H1 (cell line): ENCODE results near the gene GPLD1. TPM values are rescaled to one million over a fixed set of nuclear protein-coding genes. Genes with fewer than 3 reads are reported as not detected.
"Not testable (repeated sequence)": the region's sequence is repeated elsewhere in the genome, so short reads cannot be mapped to it uniquely, and the experiment has no call there.

Experiments
- CTCF ChIA-PET: fragments of 300-600 bp; sonication (Branson Sonifier 250); formaldehyde crosslinking; loops from one replicate; lab custom pipeline; 2021; ENCODE audit not compliant: partially characterized antibody; lab: Charles Lee
- POLR2A ChIA-PET: fragments of 300-600 bp; sonication (Branson Sonifier 250); formaldehyde crosslinking; loops from one replicate; lab custom pipeline; 2021; ENCODE audit warnings: inconsistent platforms; ENCODE audit not compliant: partially characterized antibody; lab: Charles Lee
- DNase-seq, 2 experiments: peaks; one replicate each; pipeline versions ENCODE4 v3.0.0 to v3.0.0-alpha.2; 2010 to 2022; ENCODE audit warnings: low spot score in 2 of 2, low read depth in 1 of 2, mixed read lengths in 1 of 2
- FAIRE-seq: peaks from 2 replicates; lab custom pipeline; 2011; peaks lifted over from hg19 to GRCh38; lab: Jason Lieb, UNC
- H2AFZ ChIP-seq: 2 replicates; pipeline ENCODE4 v1.8.1; 2012; ENCODE audit warnings: low read length, inconsistent platforms
- H2AK5ac ChIP-seq: 2 replicates; pipeline ENCODE4 v1.6.1; 2013; ENCODE audit warnings: low read depth, low read length
- H2BK120ac ChIP-seq: replicated peaks from 2 replicates; pipeline ENCODE3; 2013; ENCODE audit warnings: low read depth, low read length, inconsistent platforms
- H2BK12ac ChIP-seq: 2 replicates; pipeline ENCODE4 v1.6.1; 2013; ENCODE audit warnings: low read depth, low read length
- H2BK15ac ChIP-seq: 2 replicates; pipeline ENCODE4 v1.6.1; 2013; ENCODE audit warnings: low read length
- H2BK20ac ChIP-seq: 2 replicates; pipeline ENCODE4 v1.6.1; 2013; ENCODE audit warnings: low read length
- H2BK5ac ChIP-seq: 2 replicates; pipeline ENCODE4 v1.6.1; 2013; ENCODE audit warnings: low read depth, low read length
- H3K14ac ChIP-seq: 2 replicates; pipeline ENCODE4 v1.6.1; 2013; ENCODE audit warnings: inconsistent platforms; ENCODE audit not compliant: insufficient read length
- H3K18ac ChIP-seq: 2 replicates; pipeline ENCODE4 v1.6.1; 2013; ENCODE audit warnings: low read length; ENCODE audit errors: extremely low read depth
- H3K23ac ChIP-seq: 2 replicates; pipeline ENCODE4 v1.6.1; 2013; ENCODE audit warnings: inconsistent platforms; ENCODE audit not compliant: insufficient read length
- H3K23me2 ChIP-seq: 2 replicates; pipeline ENCODE4 v1.6.1; 2013; ENCODE audit warnings: low read depth, low read length
- H3K27ac ChIP-seq: 2 replicates; pipeline ENCODE4 v1.6.1; 2011; ENCODE audit warnings: low read depth, low read length, inconsistent platforms
- H3K27me3 ChIP-seq, 4 experiments: replicated peaks in 1 of 4; 1 replicate in 1 of 4; 2 replicates in 3 of 4; pipeline versions ENCODE4 v1.6.1 to v1.8.1; 2011 to 2013; ENCODE audit warnings: low read length in 3 of 4, mild to moderate bottlenecking in 3 of 4, inconsistent platforms in 2 of 4, mixed read lengths in 2 of 4, moderate library complexity in 1 of 4; ENCODE audit not compliant: control insufficient read depth in 3 of 4, insufficient read depth in 3 of 4; ENCODE audit errors: extremely low read depth in 1 of 4
- H3K36me3 ChIP-seq, 4 experiments: 2 replicates each; pipeline versions ENCODE4 v1.6.1 to v1.8.1; 2011 to 2013; ENCODE audit warnings: mild to moderate bottlenecking in 4 of 4, low read length in 3 of 4, moderate library complexity in 2 of 4, control low read depth in 1 of 4, inconsistent platforms in 1 of 4; ENCODE audit not compliant: insufficient read depth in 4 of 4, control insufficient read depth in 2 of 4
- H3K4ac ChIP-seq: replicated peaks from 2 replicates; pipeline ENCODE3; 2013; ENCODE audit warnings: low read length, low read depth, mixed read lengths, inconsistent platforms; ENCODE audit not compliant: insufficient read length
- H3K4me1 ChIP-seq, 4 experiments: replicated peaks in 1 of 4; 1 replicate in 1 of 4; 2 replicates in 3 of 4; pipeline versions ENCODE4 v1.6.1 to v1.8.1; 2011 to 2013; ENCODE audit warnings: low read length in 3 of 4, inconsistent platforms in 2 of 4, mixed read lengths in 1 of 4; ENCODE audit not compliant: insufficient read depth in 4 of 4, control insufficient read depth in 3 of 4
- H3K4me2 ChIP-seq, 2 experiments: 2 replicates each; pipeline versions ENCODE4 v1.6.1 to v1.8.1; 2011 to 2013; ENCODE audit warnings: low read depth in 2 of 2, low read length in 2 of 2, control low read depth in 1 of 2, inconsistent platforms in 1 of 2, mild to moderate bottlenecking in 1 of 2; ENCODE audit not compliant: insufficient read depth in 1 of 2
- H3K4me3 ChIP-seq, 4 experiments: fragments of 200-600, 300-600 bp in 1 of 4; sonication (generic), shearing (Covaris generic), sonication (Bioruptor Twin) in 1 of 4; 2 replicates each; pipeline versions ENCODE4 v1.5.1 to v1.8.1; 2011 to 2016; ENCODE audit warnings: low read length in 4 of 4, low read depth in 3 of 4, control low read depth in 2 of 4, inconsistent platforms in 2 of 4, mild to moderate bottlenecking in 2 of 4, mixed read lengths in 1 of 4, moderate library complexity in 1 of 4; ENCODE audit not compliant: insufficient read depth in 2 of 4; ENCODE audit errors: extremely low read depth in 1 of 4
- H3K56ac ChIP-seq: replicated peaks from 2 replicates; pipeline ENCODE3; 2013; ENCODE audit warnings: low read depth, mild to moderate bottlenecking, mixed read lengths, low read length, inconsistent platforms; ENCODE audit not compliant: insufficient read length
- H3K79me1 ChIP-seq: 2 replicates; pipeline ENCODE4 v1.6.1; 2013; ENCODE audit warnings: low read depth, low read length, control low read depth
- H3K79me2 ChIP-seq, 2 experiments: 2 replicates each; pipeline versions ENCODE4 v1.6.1 to v1.8.1; 2012 to 2013; ENCODE audit warnings: low read length in 2 of 2, mild to moderate bottlenecking in 2 of 2, inconsistent platforms in 1 of 2; ENCODE audit not compliant: insufficient read depth in 2 of 2, control insufficient read depth in 1 of 2
- H3K9ac ChIP-seq, 4 experiments: replicated peaks in 1 of 4; 1 replicate in 1 of 4; 2 replicates in 3 of 4; pipeline versions ENCODE4 v1.6.1 to v1.8.1; 2011 to 2013; ENCODE audit warnings: low read depth in 3 of 4, low read length in 3 of 4, control low read depth in 2 of 4, mild to moderate bottlenecking in 2 of 4, moderate library complexity in 2 of 4, inconsistent platforms in 1 of 4; ENCODE audit errors: extremely low read depth in 1 of 4
- H3K9me3 ChIP-seq, 2 experiments: 2 replicates each; pipeline versions ENCODE4 v1.6.1 to v1.8.1; 2012 to 2013; ENCODE audit warnings: mild to moderate bottlenecking in 2 of 2, moderate library complexity in 2 of 2, control low read depth in 1 of 2, inconsistent platforms in 1 of 2, low read depth in 1 of 2, low read length in 1 of 2, mixed read lengths in 1 of 2; ENCODE audit not compliant: insufficient read depth in 2 of 2
- H4K20me1 ChIP-seq, 2 experiments: replicated peaks in 1 of 2; 2 replicates each; pipeline versions ENCODE3 to v1.8.1; 2011 to 2013; ENCODE audit warnings: inconsistent platforms in 2 of 2, low read length in 2 of 2, mild to moderate bottlenecking in 1 of 2; ENCODE audit not compliant: insufficient read depth in 2 of 2, control insufficient read depth in 1 of 2
- H4K5ac ChIP-seq: 2 replicates; pipeline ENCODE4 v1.6.1; 2013; ENCODE audit warnings: low read length, low read depth, mixed read lengths, inconsistent platforms; ENCODE audit not compliant: insufficient read length
- H4K8ac ChIP-seq: 2 replicates; pipeline ENCODE4 v1.8.0; 2013; ENCODE audit warnings: mild to moderate bottlenecking, moderate library complexity, low read length, inconsistent platforms; ENCODE audit not compliant: insufficient read depth; ENCODE audit errors: extremely low read depth
- H4K91ac ChIP-seq: replicated peaks from 2 replicates; pipeline ENCODE3; 2013; ENCODE audit warnings: low read length, mixed read lengths, inconsistent platforms; ENCODE audit not compliant: insufficient read length
- CBX8 ChIP-seq: fragments of 300-800, 300-1000 bp; sonication (generic); IDR thresholded peaks from 2 replicates; pipeline ENCODE4 v1.7.1; 2016; ENCODE audit warnings: low read depth, low read length, borderline replicate concordance
- HDAC2 ChIP-seq, 2 experiments: fragments of 300-600 bp in 1 of 2; sonication (generic) in 1 of 2; IDR thresholded peaks; 2 replicates each; pipeline ENCODE4 v1.6.1; 2011 to 2012; ENCODE audit warnings: low read depth in 2 of 2, low read length in 2 of 2, mild to moderate bottlenecking in 2 of 2, moderate library complexity in 2 of 2, borderline replicate concordance in 1 of 2, inconsistent platforms in 1 of 2
- KDM1A ChIP-seq: fragments of 200-600, 300-600 bp; sonication (generic); IDR thresholded peaks from 2 replicates; pipeline ENCODE4 v1.7.1; 2016; ENCODE audit warnings: mild to moderate bottlenecking, low read length, borderline replicate concordance
- NANOG ChIP-seq: IDR thresholded peaks from 2 replicates; pipeline ENCODE4 v1.6.1; 2011; ENCODE audit warnings: low read length, low read depth, mild to moderate bottlenecking, inconsistent platforms; ENCODE audit not compliant: insufficient read depth, poor library complexity, severe bottlenecking
- WGBS, 2 experiments: shearing (Covaris generic) in 1 of 2; methylation state at CpG; one replicate each; pipeline versions ENCODE4 v1.1.6 to v1.1.7; 2013 to 2015; ENCODE audit warnings: low lambda C conversion rate in 2 of 2, mixed read lengths in 2 of 2, inconsistent platforms in 1 of 2, low coverage in 1 of 2, missing lambda C conversion rate in 1 of 2; ENCODE audit not compliant: insufficient replicate concordance in 2 of 2, insufficient coverage in 1 of 2, insufficient read length in 1 of 2; ENCODE audit errors: extremely low coverage in 1 of 2, missing lambda C conversion rate in 1 of 2; 5-methylcytosine and 5-hydroxymethylcytosine counted together
- polyA plus RNA-seq, 7 experiments: library from polyadenylated mRNA; depleted of rRNA in 3 of 7; stranded (reverse) in 5 of 7; unstranded in 2 of 7; fragments of >200 nt in 5 of 7; fragments of 200-250 nt in 2 of 7; gene quantifications; 1 replicate in 5 of 7; 2 replicates in 1 of 7; 4 replicates in 1 of 7; pipeline versions ENCODE4 v1.2.1 to v1.2.3, GENCODE V29; 2011 to 2013; ENCODE audit warnings: missing spikeins in 2 of 7, mixed read lengths in 2 of 7
- total RNA-seq: library from RNA; stranded (reverse); fragmentation: NEBNext Ultra II Directional; extraction: Animal tissue kit (Norgen Biotek cat#: 25700); gene quantifications from 2 replicates; pipeline ENCODE4 v1.2.1, GENCODE V29; 2021

Gene GPLD1
- total and polyA plus RNA-seq, 2 of the 8 experiments (the other 6 are each of a cell fraction or from before 2014, with no cell fraction given), result 3.7 to 5.3 TPM

DNA sequence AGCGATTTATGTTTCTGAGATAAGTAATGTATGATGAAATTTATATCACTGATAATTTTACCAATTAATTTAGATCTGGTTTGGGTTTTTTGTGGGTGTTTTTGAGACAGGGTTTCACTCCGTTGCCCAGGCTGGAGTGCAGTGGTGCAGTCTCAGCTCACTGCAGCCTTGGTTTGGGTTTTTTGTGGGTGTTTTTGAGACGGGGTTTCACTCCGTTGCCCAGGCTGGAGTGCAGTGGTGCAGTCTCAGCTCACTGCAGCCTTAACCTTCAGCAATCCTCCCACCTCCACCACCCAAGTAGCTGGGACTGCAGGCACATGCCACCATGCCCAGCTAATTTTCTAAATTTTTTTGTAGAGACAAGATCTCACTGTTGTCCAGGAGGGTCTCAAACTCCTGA lies 73.6 kb downstream of the GPLD1 start (continued):
- no peak for TF ChIP-seq NANOG
- TF ChIP-seq CBX8, result no peak
- no peak for TF ChIP-seq HDAC2 (IDR thresholded peaks at IDR 0.05; ENCODE audit: borderline replicate concordance in 1 of 2, low read depth in 2 of 2, low read length in 2 of 2)
- TF ChIP-seq KDM1A, result no peak

GRCh38 chr6:24414531-24414930 lies 74.8 kb downstream of the GPLD1 start:
- H3K23ac ChIP-seq, H2BK15ac ChIP-seq, H3K9ac ChIP-seq, H4K91ac ChIP-seq, H2AK5ac ChIP-seq, H3K23me2 ChIP-seq, H2AFZ ChIP-seq, H3K9me3 ChIP-seq, FAIRE-seq, H3K56ac ChIP-seq, H3K18ac ChIP-seq, H2BK120ac ChIP-seq, H4K20me1 ChIP-seq, H3K4me3 ChIP-seq, H3K4me2 ChIP-seq, H2BK12ac ChIP-seq, H2BK20ac ChIP-seq, H4K5ac ChIP-seq, H3K4me1 ChIP-seq, H3K27ac ChIP-seq, H3K14ac ChIP-seq, H2BK5ac ChIP-seq, H3K4ac ChIP-seq, DNase-seq, H3K27me3 ChIP-seq, H4K8ac ChIP-seq, H3K79me1 ChIP-seq: not testable (repeated sequence)
- peaks cover 0 to 16% of the 10 kb centered on the region in 2 experiments; a peak in 1 of 4 replicates for H3K79me2 ChIP-seq
- 97% methylated on average over 14 of the region's 15 CpGs; no CpG with 5 or more reads in 1 of the 2 experiments for WGBS, 2 experiments
- ChIA-PET POLR2A (interaction anchor here (1.5 to 6.7 kb wide), 4 partner anchors 9 to 13 kb away, joined by 6 to 33 read pairs (median 12); partner anchors contain the start of gene MRS2), CTCF (interaction anchor here (1.8 kb wide), 1 partner anchor 131 kb away, joined by 5 read pairs; no protein-coding TSS in a partner anchor)
- peaks cover 21 to 88% (median 56%) of the 10 kb centered on the region in 4 experiments for H3K36me3 ChIP-seq
